ENCODE data around the gene ZNF827.

GRCh38 chr4:145845118-145845517, 93.5 kb downstream of the ZNF827 start:
- TF ChIP-seq CTCF (IDR thresholded peaks at IDR 0.05; ENCODE audit: poor library complexity) (no peak), EZH2 (IDR thresholded peaks at IDR 0.05; ENCODE audit: borderline replicate concordance) (no peak), EZH2phosphoT487 (IDR thresholded peaks at IDR 0.05; ENCODE audit: low read depth, severe bottlenecking, unreplicated experiment) (no peak)
